ENCODE results near the gene ZNF821.
"Not testable (repeated sequence)": the region's sequence is repeated elsewhere in the genome, so short reads cannot be mapped to it uniquely, and the experiment has no call there.

ZNF821 gene

DNA sequence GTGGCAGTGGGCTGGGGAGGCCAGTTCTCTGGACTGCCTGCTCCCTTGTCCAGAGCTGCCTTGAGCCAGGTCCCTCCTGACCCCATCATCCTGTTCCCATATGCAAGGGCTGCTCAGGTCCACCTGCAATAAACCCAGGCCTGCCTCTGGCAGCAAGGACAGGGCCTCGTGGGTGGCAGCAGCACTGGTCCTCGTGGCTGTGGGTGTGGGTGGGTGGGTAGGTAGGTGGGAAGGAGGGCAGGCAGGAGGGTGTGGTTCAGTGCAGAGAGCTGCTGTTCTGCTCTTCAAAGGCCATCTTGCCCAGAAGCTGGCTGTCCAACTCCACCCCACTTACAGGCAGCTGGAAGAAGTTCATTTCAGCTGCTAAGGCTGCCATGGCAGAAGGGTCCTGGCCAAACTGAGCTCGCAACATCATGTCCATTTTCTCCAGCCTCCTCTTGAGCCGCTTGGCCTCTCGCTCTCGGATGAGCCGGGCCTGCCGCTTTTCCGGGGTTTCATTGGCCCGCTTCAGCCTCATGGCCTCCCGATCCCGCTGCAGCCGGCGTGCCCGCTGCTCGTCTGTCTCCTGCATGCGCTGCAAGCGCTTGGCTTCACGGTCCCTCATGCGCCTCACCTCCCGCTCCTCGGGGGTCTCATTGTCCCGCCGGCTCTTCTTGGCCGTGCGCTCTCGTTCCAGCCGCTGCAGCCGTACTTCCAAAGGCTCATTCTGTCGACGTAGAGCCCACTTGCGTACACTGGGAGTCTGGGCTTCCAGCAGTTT is 24.0 kb downstream of the ZNF821 start:
- DNase-seq (ENCODE audit: low spot score), result no peak

DNA sequence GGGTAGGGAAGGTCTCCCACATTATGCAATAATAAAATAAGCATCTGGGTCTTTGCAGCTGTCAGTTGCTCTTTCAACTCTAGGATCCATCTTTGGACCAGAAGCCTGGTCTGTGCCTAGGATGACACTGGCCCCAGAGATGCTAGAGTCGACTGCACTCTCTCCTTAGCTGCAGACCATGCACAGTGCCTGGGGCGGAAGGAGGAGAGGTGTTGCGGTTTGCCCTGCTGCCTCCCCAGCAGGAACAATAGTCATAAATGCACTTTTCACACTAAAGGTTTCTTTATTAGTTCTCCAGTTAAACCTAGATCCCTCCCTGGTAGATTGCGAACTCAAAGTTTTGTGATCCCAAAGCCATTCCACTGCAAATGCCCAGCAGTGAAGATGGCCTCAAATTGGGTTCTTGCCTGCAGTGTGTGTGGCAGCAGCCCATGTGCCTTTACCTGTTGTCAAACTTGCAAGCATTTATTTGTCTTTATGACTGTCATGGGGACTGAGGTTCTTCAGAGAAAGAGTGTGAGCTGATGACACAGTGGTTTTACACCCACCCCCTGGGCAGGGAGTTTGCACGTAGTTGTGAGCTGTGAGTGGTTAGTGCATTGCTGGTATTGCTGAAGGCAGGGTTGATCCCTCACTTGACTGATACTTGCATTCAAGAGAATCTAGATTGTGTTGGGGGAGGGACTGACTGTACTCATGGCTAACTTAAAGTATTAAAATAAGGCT is 27.9 kb downstream of the ZNF821 start:
- DNase-seq (ENCODE audit: low spot score), result no peak

DNA sequence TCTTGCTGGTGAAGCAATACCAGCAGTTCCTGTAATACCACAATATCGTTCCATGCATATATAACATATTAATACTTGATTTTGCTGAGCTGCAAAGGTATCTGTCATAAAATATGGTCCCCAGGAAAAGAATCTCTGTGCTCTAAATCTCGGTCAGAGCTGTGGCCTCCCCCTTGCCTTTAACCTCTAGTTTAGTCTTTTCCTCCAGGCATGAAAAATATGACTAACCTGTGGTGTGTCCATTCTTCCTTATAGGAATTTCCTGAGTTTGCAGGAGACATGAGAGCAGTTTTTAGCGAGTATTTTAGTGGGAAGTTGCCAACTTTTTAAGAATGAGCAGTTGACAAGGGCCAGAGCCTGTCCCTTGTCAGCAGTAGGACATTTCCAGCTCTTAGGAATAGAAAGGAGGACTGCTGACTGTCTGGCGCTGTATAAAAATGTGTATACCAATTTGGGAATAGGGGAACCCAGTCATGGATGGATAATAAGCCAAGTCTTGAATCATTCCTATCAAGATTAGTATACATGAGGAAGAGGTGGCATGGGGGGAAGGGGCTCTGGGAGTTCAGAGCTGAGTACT is 29.5 kb downstream of the ZNF821 start:
- no peak for DNase-seq (ENCODE audit: low spot score)

DNA sequence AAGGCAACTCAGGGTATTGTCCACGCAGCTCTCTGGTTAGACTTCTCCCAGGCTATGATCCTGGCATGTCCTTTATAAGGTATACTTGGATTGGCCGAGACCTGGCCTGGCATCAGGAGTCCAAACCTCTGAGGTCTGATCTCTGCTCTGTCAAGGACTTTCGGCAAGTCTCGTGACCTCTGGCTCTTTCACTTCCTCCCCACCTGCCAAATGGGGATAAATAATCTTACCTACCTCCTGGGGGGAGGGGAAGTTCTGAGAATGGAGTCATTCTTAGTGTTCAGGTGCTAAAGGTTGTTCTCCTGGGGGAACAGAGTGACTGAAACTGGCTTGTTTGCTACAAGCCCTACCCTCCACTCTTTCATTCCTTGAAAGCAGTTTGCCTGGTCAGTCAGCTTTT is 30.6 kb downstream of the ZNF821 start:
- no peak for DNase-seq (ENCODE audit: low spot score)

DNA sequence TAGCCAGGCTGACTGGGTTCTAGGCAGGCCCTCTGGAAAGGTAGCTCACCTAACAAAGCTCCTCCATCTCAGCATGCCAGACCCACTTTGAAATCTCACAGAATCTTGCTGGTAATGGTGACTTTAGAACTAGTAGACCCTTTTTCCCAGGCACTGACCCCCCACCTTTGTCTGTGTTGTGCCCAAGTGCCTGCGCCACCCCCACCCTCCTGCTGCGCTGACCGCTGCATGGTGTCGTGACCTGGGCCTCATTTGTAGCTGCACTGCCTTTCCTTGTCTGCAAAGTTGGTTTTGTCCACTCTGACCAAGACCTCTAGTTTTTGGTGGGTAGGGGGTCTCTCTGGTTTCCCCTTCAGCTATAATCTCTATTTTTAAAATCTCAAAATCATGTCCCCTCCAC is 31.4 kb downstream of the ZNF821 start:
- DNase-seq (ENCODE audit: low spot score), result no peak

DNA sequence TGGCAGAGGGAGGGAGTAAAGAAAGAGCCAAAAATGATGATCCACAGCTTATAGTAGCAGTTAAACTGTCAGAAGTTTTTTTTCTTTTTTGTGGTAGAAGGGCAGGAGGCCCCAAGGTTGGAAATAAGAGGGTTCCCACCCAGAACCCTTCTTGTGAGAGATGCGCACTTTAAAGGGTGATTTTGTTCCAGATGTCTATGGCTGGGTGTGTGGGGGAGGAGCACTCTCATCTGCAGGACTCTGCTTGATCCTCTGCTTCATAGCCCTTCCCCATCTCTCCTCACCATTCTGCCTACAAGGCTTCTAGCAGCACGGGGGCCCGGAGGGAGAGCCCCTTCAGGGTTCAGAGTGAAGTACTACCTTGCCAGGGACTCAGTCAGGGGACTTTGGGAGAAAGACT is 31.8 kb downstream of the ZNF821 start:
- DNase-seq (ENCODE audit: low spot score), result no peak

DNA sequence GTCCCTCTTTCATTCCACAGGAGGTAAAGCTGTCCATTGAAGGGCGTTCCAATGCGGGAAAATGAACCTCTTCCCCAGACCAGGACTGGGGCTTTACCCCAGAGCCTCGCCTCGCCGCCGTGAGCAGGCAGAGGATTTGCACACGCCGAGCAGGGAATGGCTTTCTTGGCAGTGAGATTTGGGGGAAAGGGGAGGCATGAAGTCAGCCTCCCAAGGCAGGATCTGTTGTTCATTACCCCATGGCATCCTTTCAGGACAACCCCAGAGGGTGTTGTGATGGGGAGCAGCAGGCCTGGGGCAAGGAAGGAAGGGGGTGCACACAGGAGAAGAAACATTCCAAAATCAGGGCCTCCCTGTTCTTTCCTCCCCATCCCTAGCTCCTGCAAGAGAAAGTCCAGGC is 32.2 kb downstream of the ZNF821 start:
- DNase-seq (ENCODE audit: low spot score), result no peak

DNA sequence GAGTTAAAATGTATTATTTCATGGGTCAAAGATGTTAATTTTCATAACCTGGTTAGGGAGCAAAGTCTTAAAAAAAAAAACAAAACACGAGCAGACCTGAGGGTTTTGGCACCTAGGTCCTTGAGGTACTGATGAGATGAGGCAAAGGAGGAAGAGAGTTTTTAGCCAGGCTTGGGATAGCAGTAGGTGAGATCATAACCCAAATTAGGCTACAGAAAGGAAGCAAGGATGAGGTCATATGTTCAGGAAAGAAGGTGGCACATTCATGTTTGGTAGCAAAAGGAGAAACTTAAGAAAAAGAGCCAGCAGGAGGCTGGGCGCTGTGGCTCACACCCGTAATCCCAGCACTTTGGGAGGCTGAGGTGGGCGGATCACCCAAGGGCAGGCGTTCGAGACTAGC is 35.4 kb downstream of the ZNF821 start:
- DNase-seq (ENCODE audit: low spot score), result no peak

DNA sequence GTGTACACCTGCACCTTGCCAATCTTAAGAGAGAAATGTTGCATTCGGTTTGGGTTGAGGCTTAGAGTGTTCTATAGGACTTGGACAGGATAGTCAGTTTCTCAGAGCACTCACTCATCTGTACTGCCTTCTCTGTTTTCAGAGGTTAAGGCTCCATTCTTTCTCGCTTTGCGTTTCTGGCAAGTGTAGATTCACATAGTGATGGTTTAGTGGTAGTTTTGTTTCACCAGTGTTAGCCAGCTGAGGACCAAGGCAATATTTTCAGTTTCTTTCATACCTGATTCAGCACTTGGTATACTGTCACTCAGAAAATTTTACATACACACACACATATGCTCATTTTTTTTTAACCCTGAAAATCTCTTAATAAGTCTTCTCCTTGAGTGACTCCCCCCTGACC is 36.9 kb downstream of the ZNF821 start:
- no peak for DNase-seq (ENCODE audit: low spot score)

DNA sequence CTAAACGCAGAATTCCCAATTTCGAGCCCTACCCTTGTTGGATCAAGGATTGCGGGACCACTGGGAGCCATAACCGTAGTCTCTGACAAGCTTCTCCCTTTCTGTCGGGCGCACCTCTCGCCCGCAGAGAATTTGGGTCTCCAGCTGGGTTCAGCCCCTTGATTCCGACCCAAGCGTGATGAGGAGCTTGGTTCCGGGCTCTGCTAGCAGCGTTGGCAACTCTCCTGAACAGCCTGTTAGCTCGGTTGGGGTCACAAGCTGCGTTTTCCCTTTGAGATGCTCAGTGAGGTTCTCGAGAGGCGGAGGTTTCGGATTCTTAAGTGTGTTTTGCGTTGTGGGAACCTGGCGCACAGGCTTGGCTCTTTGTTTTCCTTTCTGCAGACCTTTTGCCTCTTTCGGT is 37.6 kb downstream of the ZNF821 start:
- peak; percentile 4 for DNase-seq (ENCODE audit: low spot score)

DNA sequence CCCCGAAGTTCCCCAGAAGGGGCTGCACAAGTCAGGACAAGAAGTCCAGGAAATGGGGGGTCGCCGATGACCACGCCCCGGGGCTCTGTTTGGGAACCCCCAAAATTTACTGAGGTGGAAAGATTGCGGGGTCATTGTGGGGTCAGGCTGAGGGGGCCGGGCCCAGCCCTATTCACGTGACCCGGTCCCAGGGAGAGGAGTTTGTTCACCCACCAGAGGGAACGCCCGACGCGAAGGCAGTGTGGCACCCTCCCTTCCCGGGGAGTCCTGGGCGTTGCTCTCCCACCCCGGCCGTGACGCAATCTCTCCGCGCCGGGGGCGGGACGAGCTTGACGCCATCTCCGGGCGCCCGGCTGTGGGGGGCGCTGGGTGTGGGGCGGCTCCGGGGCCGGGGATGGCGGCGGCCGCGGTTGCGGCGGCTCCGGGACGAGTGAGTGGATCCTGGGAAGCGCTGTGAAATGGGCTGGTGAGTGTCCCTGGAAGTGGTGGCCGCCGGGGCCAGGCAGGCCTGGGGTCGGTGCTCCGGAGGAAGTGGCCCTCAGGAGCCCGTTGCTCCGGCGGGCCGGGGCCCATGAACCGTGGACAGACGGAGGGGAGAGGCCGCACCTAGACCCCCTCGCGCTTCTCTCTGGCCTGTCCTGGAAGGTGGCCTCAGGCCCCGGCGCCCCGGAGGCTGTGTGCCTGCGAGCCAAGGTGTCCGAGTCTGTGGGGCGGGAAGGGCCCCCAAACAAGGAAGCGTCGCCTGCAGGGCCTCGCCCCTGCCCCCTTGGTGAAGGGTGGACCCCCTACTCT is 38.1 kb downstream of the ZNF821 start, which contains the start of gene ATXN1L:
TSS of gene ATXN1L (plus strand) at position 338 of the 792 bp plus-strand sequence. CDS start 3,765 bp downstream, outside the sequence.
- peak; percentile 83 for DNase-seq (ENCODE audit: low spot score)

DNA sequence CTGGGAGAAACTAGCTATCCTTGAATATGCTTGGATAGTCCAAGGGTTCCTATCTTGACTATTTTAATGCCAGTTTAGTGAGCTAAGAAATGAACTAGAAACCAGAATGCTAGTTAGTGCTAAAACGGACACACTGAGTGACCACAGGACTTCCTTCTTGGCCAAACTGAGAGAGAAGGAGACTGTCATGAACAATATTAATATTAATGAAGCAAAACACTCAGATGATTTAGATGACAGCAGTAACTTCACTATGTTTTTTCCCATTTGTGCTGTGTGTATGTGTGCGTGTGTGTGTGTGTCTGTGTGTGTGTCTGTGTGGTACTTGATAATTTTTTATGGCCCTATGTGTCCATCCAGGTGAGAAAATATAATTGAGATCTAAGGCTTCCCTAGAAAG is 40.4 kb downstream of the ZNF821 start:
- no peak for DNase-seq (ENCODE audit: low spot score)

DNA sequence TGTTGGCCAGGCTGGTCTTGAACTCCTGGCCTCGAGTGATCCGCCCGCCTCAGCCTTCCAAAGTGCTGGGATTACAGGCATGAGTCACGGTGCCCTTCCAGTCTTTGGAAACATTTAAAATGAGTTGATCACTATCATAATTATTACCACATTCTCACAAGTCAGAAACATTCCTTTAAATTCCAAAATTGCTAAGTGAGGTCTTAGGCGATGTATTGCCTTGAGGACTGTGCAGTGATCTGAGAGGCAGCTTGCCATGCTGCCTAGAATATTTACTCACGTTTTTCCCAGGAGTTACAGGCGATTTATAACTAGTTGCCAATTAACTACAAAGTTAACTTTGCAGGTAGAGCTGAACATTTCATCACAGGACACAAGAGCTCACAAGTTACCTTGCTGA is 43.9 kb downstream of the ZNF821 start:
- no peak for DNase-seq (ENCODE audit: low spot score)

DNA sequence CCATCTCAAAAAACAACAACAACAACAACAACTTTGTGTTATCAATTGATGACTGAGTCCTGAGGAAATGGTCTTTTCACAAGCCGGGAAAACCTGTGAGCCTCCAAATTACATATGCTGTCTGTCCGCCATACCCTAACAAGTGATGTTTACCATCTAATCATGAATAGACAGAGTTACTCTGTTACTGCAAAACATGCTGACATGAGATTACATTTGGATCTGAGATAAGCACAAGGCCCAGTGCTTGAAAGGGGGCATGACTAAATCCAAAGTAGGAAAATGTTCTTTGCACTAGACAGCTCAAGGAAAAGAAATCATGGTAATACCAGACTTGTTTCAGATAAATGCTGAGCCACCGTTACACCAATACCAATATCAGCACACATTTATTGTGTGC is 46.8 kb downstream of the ZNF821 start:
- no peak for DNase-seq (ENCODE audit: low spot score)

DNA sequence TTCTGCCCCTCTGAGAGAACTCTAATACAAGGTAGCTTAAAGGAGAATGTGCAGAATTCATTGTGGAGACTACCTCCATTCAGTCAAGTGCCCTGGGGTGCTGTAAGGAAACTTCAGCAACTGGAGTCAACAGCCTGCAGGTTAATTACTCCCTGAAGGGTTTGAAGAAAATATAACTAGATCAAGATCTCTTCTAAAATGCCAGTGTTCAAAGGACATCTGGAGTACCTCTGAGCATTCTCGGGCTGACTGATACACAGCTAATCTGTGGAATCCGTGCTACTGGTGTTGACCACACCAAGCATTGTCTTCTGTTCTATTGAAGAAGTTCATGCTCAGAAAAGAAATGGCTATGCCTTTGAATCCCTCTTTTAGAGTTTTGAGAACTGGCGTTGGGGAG is 49.7 kb downstream of the ZNF821 start:
- no peak for DNase-seq (ENCODE audit: low spot score)

DNA sequence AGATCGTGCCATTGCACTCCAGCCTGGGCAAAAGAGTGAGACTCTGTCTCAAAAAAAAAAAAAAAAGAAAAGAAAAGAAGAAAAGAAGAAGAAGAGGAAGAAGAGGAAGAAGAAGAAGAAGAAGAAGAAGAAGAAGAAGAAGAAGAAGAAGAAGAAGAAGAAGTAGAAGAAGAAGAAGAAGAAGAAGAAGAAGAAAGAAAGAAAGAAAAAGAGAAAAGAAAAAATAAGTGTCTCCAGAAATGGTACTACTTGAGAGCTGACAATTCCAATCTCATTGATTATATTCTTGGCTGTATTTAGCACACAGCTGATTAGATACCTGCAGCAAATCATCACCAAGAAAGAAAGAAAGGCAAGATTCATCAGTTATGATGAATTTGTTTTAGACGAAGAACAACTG is 51.9 kb downstream of the ZNF821 start:
- DNase-seq (ENCODE audit: low spot score), result not testable (repeated sequence)

DNA sequence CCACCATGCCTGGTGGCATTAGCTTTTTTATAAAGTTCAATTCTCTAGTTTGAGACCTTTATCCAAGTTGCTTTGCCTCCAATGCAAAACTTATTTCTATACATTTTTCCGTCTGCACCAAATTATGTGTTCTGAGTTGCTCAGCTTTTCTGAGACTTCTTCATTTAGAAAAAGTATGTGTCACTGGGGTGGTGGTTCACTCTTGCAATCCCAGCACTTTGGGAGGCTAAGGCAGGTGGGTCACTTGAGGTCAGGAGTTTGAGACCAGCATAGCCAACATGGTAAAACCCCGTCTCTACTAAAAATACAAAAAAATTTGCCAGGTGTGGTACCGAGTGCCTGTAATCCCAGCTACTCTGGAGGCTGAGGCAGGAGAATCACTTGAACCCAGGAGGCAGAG is 52.3 kb downstream of the ZNF821 start:
- DNase-seq (ENCODE audit: low spot score), result not testable (repeated sequence)

DNA sequence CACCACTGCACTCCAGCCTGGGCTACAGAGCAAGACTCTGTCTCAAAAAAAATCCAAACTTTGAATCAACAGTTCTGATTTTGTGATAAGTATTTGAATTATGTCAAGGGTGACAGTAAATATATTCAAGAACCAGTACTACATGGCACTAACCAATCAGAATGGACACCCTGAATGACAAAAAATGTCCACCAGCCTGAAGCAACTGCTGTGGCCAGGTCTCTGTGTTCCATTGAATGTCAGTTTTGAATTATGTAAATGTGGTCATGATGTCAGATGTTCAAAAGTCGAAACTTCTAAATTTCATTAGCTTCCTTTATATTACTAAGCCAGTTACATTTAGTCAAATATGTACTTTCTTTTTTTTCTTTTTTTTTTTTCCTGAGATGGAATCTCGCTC is 53.6 kb downstream of the ZNF821 start:
- no peak for DNase-seq (ENCODE audit: low spot score)

DNA sequence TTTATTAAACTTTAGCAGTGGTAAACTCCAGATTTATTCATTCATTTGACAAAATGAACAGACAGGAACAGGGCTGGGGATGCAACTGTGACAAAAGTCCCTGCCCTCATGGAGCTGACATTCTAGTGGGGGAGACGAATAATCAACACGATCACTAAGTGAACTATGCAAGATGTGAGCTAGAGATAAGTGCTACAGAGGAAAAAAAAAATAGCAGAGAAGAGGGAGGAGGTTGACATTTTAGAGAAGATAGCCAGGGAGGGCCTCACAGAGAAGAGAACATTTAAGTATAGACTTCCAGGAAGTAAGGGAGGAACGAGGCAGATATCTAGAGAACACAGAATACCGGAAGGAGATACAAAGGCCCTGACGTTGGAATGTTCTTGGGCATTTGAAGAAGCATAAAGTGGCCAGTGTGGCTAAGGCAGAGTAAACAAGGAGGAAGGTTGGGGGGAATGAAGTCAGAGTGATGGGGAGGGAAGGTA is 57.4 kb downstream of the ZNF821 start:
- DNase-seq (ENCODE audit: low spot score), result no peak

DNA sequence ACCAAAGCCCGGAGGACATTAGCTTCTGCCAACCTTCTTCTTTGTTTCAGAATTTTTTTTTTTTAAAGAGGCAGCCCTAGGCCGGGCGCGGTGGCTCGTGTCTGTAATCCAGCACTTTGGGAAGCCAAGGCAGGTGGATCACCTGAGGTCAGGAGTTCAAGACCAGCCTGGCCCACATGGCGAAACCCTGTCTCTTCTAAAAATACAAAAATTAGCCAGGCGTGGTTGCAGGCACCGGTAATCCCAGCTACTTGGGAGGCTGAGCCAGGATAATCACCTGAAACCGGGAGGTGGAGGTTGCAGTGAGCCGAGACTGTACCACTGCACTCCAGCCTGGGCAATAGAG is 66.9 kb downstream of the ZNF821 start:
- not testable (repeated sequence) for DNase-seq (ENCODE audit: low spot score)

DNA sequence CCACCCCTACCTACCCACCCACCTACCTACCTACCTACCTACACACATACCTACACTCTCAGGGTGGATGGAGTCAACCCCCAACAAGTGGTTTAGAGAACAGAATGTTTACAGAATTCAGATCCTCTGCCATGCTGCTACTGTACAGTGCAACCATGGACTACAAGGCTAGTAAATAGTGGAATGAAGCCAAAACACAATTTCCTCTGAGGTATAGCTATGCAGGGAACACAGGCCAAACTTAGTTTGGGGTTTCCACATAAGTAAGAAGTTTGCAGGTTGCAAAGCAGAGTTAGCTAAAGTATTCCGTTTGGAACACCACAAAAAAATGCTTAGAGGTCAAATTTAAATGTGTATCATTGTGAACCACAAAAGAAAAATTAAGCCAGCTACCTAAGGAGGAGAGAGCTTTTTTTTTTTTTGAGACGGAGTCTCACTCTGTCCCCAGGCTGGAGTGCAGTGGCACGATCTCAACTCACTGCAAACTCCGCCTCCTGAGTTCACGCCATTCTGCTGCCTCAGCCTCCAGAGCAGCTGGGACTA is 72.7 kb downstream of the ZNF821 start:
- no peak for DNase-seq (ENCODE audit: low spot score)

DNA sequence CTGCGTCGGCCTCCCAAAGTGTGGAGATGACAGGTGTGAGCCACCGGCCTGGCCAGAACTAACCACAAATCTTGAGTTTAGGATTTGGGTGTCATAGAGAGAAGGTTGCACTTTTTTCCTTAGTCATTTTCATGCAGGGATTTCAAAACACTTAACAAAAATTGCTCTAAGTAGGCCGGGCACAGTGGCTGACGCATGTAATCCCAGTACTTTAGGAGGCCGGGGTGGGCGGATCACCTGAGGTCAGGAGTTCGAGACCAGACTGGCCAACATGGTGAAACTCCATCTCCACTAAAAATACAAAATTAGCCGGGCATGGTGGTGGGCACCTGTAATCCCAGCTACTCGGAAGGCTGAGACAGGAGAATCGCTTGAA is 73.8 kb downstream of the ZNF821 start:
- not testable (repeated sequence) for DNase-seq (ENCODE audit: low spot score)
